AG04450 (cell line): ENCODE data around the gene KRT71. TPM values are rescaled to one million over a fixed set of nuclear protein-coding genes. Genes with fewer than 3 reads are reported as not detected.
"Not testable (repeated sequence)": the region's sequence is repeated elsewhere in the genome, so short reads cannot be mapped to it uniquely, and the experiment has no call there.

Experiments
- CTCF ChIA-PET: fragments of 300-600, 350-600 bp; formaldehyde crosslinking; extraction: SDS; loops from one replicate; lab custom pipeline; 2022; ENCODE audit warnings: antibody characterized with exemption, inconsistent platforms; lab: Charles Lee
- POLR2A ChIA-PET: fragments of 350-600 bp; formaldehyde crosslinking; extraction: SDS; loops from one replicate; lab custom pipeline; 2021; ENCODE audit warnings: antibody characterized with exemption, inconsistent platforms; lab: Yijun Ruan, JAX
- DNase-seq: peaks from one replicate; pipeline ENCODE4 v3.0.0-alpha.2; 2011; ENCODE audit warnings: low read depth, low spot score
- H3K27ac ChIP-seq: one replicate; pipeline ENCODE4 v1.5.1; 2012; ENCODE audit warnings: low read depth, low read length, control low read depth
- H3K27me3 ChIP-seq: one replicate; pipeline ENCODE4 v1.6.0; 2012; ENCODE audit warnings: low read length; ENCODE audit not compliant: control insufficient read depth, insufficient read depth
- H3K4me3 ChIP-seq: 2 replicates; pipeline ENCODE4 v1.5.1; 2011; ENCODE audit warnings: mild to moderate bottlenecking, low read depth, low read length, control low read depth
- H3K9me3 ChIP-seq: 2 replicates; pipeline ENCODE4 v1.5.1; 2012; ENCODE audit warnings: low read length; ENCODE audit not compliant: control insufficient read depth, insufficient read depth
- polyA plus RNA-seq: library from polyadenylated mRNA; depleted of rRNA; stranded (reverse); fragments of >200 nt; gene quantifications from 2 replicates; pipeline ENCODE4 v1.2.3, GENCODE V29; 2011
- TF ChIP-seq, protein P1 (sequence below): IDR thresholded peaks from 2 replicates; pipeline ENCODE4 v1.5.1; 2011; ENCODE audit warnings: low read depth, low read length, control low read depth, inconsistent platforms

Gene KRT71
- polyA plus RNA-seq, 1 experiment = not detected

DNA sequence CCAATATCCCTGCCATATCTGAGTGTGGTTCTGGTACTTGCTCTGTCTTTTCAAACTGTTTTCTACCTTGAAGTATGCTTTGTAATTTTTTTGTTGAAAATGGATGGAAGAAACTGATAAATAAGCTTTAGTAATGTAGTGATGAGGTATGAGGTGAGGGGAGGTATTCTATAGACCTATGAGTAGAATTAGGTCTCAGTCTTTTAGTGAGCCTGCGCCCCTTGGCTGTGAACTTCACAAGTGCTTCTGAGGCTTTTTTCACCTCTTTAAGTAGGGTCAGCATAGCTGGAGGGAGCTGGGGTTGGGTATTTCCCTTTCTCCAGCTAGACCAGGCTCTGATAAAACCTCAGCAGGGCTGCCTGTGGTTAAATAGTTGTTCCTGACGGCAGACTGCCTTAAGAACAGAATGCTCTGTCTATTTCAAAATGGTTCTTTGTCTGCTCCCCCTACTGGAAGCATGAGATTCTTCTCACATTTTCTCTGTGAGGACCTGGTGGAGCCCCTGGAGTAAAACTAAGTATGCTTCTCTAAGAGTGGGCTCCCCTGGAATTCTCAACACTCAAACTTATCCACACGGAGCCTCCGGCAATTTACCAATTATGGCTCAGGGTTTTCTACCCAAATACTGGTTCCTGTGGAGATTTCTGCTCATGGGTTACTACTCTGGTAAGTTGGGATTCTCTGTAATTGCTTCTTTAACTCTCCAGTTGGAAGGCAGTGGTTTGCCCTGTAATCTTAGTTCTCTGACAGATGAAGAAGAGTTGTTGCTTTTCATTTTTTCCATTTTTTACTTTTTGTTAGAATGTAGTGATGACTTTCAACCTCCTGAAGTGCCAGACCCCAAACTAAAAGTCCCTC lies 45.9 kb downstream of the KRT71 start:
- DNase-seq = peak; percentile 24
- ChIA-PET POLR2A (no interaction called here), CTCF (interaction anchor here (0.5 to 5.0 kb wide), 6 partner anchors 10 to 1489 kb away, joined by 3 to 38 read pairs (median 4); no protein-coding TSS in a partner anchor)
- Histone ChIP-seq H3K27me3 (peaks cover 7% of the 10 kb centered on the region), H3K9me3 (no peaks in the 10 kb centered on the region), H3K27ac (no peak overlapping the region), H3K4me3 (no peak overlapping the region)
- TF ChIP-seq, protein P1, sequence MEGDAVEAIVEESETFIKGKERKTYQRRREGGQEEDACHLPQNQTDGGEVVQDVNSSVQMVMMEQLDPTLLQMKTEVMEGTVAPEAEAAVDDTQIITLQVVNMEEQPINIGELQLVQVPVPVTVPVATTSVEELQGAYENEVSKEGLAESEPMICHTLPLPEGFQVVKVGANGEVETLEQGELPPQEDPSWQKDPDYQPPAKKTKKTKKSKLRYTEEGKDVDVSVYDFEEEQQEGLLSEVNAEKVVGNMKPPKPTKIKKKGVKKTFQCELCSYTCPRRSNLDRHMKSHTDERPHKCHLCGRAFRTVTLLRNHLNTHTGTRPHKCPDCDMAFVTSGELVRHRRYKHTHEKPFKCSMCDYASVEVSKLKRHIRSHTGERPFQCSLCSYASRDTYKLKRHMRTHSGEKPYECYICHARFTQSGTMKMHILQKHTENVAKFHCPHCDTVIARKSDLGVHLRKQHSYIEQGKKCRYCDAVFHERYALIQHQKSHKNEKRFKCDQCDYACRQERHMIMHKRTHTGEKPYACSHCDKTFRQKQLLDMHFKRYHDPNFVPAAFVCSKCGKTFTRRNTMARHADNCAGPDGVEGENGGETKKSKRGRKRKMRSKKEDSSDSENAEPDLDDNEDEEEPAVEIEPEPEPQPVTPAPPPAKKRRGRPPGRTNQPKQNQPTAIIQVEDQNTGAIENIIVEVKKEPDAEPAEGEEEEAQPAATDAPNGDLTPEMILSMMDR = peak; percentile 71

DNA sequence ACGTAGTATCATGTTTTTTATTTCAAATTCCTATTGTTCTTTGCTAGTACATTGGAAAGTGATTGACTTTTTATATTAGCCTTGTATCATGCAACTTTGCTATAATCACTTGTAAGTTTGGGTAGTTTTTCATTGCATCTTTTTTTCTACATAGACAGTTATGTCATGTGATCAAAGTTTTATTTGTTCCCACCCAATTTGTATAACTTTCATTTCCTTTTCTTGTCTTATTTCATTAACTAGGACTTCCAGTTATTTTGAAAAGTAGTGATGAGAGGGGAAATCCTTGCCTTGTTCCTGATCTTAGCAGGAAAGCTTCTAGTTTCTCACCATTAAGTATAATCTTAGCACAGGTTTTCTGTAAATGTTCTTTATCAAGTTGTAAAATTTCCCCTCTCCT lies 50.1 kb downstream of the KRT71 start:
- TF ChIP-seq, protein P1 = no peak
- ChIA-PET CTCF (interaction anchor here (1.6 kb wide), 1 partner anchor 130 kb away, joined by 4 read pairs; no protein-coding TSS in a partner anchor), POLR2A (no interaction called here)
- no peak overlapping the region for H3K4me3 ChIP-seq
- DNase-seq = no peak
- H3K27me3 ChIP-seq = no peaks in the 10 kb centered on the region
- no peak overlapping the region for H3K27ac ChIP-seq
- no peaks in the 10 kb centered on the region for H3K9me3 ChIP-seq

DNA sequence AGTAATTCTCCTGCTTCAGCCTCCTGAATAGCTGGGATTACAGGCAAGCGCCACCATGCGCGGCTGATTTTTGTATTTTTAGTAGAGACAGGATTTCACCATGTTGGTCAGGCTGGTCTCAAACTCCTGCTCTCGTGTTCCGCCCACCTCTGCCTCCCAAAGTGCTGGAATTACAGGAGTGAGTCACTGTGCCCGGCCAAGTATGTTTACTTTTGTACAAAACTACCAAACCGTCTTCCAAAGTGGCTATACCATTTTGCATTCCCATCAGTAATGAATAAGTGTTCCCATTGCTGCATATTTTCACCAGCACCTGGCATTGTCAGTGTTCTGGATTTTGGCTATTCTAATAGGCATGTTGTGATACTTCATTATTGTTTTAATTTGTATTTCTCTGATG lies 51.5 kb downstream of the KRT71 start:
- ChIA-PET POLR2A (no interaction called here), CTCF (interaction anchor here (1.6 kb wide), 1 partner anchor 129 kb away, joined by 4 read pairs; no protein-coding TSS in a partner anchor)
- Histone ChIP-seq H3K27me3 (no peaks in the 10 kb centered on the region), H3K27ac (no peak overlapping the region), H3K4me3 (no peak overlapping the region), H3K9me3 (no peaks in the 10 kb centered on the region)
- TF ChIP-seq, protein P1 = no peak
- no peak for DNase-seq

DNA sequence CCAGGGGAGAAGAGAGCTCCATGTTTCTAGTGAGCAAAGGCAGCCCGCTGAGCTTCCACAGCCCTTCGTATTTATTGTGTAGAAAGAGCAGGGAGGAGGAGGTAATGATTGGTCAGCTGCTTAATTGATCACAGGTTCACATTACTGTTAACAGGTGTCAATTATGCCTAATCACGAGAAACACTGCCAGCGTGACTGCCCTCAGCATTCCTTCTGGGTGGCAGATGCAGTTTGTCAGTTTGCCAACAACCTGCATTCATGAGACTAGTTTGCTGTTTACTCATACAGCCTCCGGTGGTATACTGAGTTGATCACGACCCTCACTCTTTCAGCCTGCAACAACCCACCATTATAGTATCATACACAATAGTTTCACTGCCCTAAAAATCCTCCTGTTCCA lies 52.4 kb downstream of the KRT71 start:
- CTCF ChIA-PET = interaction anchor here (1.7 kb wide), 1 partner anchor 128 kb away, joined by 9 read pairs; no protein-coding TSS in a partner anchor

DNA sequence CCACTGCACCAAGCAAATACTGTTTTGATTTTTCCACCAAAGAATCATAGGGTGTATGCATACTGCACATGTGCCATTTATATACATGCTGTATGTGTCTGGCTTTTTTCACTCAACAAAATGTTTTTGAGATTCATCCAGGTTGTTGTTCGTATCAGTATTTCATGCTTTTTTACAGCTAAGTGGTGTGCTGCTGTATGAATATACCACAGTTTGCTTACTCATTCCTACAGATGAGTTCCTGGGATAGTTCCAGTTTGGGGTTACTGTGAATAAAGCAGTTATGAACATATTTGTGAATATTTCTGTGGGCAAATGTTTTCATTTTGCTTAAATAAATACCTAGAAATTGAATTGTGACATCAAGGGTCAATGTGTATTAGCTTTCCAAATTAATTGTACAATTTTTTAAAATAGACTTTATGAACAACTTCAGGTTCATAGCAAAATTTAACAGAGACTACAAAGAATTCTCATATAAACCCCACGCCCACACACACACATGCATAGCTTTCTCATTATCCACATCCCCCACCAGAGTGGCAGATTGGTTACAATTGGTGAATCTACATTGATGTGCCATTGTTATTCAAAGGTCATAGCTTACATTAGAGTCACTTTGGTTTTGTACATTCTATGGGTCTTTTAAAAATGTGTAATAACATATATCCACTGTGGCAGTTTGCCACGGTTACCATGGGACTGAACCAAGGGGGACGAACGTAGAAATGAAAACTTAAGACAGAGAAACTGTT lies 53.0 kb downstream of the KRT71 start:
- H3K4me3 ChIP-seq = no peak overlapping the region
- no peak for DNase-seq
- ChIA-PET POLR2A (no interaction called here), CTCF (interaction anchor here (1.7 kb wide), 1 partner anchor 128 kb away, joined by 9 read pairs; no protein-coding TSS in a partner anchor)
- H3K27me3 ChIP-seq = no peaks in the 10 kb centered on the region
- TF ChIP-seq, protein P1 = no peak
- H3K27ac ChIP-seq = no peak overlapping the region
- no peaks in the 10 kb centered on the region for H3K9me3 ChIP-seq

More for the DNA sequence above, 52.4 kb downstream of the KRT71 start:
- DNase-seq, H3K27me3 ChIP-seq, H3K27ac ChIP-seq, H3K4me3 ChIP-seq, POLR2A ChIA-PET, H3K9me3 ChIP-seq: not testable (repeated sequence)
